GM12864 (cell line): ENCODE measurements around the gene PREP.
"Not testable (repeated sequence)": the region's sequence is repeated elsewhere in the genome, so short reads cannot be mapped to it uniquely, and the experiment has no call there.

Experiments used
- DNase-seq: peaks from one replicate; pipeline ENCODE4 v3.0.0-alpha.2; 2011; ENCODE audit warnings: low read depth
- H3K4me3 ChIP-seq: 2 replicates; pipeline ENCODE4 v1.5.1; 2011; ENCODE audit warnings: mild to moderate bottlenecking, low read depth, low read length, control low read depth
- TF ChIP-seq, protein P1 (sequence below): IDR thresholded peaks from 2 replicates; pipeline ENCODE4 v1.5.1; 2011; ENCODE audit warnings: low read depth, mild to moderate bottlenecking, moderate library complexity, low read length, control low read depth, inconsistent platforms; ENCODE audit errors: missing control alignments

PREP gene

DNA sequence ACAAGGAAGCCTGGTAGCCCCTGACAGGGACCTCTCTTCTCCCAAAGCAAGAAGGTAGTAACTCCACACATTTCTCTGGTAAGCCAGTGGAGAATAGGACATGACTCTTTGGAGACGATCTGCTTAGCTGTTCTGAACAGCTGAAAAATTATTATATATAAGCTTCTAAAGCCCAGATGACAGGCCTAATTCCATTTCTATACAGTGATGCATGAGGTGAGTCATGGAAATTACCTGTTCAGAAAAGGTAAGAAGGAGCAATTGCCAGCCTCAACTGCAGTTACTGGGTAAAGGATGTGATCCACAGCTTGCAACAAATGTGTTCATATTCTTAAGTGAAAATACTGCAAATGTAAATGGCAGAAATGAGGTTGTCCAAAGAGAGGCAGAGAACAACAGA lies 54.0 kb downstream of the PREP start:
- no peak for DNase-seq
- no peak overlapping the region for H3K4me3 ChIP-seq
- TF ChIP-seq, protein P1, sequence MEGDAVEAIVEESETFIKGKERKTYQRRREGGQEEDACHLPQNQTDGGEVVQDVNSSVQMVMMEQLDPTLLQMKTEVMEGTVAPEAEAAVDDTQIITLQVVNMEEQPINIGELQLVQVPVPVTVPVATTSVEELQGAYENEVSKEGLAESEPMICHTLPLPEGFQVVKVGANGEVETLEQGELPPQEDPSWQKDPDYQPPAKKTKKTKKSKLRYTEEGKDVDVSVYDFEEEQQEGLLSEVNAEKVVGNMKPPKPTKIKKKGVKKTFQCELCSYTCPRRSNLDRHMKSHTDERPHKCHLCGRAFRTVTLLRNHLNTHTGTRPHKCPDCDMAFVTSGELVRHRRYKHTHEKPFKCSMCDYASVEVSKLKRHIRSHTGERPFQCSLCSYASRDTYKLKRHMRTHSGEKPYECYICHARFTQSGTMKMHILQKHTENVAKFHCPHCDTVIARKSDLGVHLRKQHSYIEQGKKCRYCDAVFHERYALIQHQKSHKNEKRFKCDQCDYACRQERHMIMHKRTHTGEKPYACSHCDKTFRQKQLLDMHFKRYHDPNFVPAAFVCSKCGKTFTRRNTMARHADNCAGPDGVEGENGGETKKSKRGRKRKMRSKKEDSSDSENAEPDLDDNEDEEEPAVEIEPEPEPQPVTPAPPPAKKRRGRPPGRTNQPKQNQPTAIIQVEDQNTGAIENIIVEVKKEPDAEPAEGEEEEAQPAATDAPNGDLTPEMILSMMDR, result no peak

DNA sequence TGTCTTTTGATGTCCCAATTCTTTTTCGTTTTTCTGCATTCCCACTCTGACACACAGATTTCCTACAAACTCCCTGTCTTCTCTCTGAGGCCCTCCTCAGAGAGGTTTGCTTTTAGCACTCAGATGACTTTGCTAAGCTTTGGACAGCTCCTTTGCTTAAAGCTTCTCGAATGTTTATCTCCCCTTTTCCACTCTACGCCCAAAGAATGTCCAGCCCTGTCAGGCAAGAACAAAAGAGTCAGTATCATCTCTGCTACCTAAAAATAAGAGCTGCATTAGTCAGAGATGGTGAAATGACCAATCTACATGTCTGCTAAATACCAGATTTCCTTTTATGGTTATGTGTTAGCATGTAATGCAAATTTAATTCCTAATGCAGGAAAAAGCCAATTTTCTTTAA lies 56.8 kb downstream of the PREP start:
- TF ChIP-seq, protein P1, result no peak
- DNase-seq, result no peak
- no peak overlapping the region for H3K4me3 ChIP-seq

- H3K4me3 ChIP-seq, result no peak overlapping the region
- DNase-seq, result no peak
- TF ChIP-seq, protein P1, result no peak
These were observed 57.4 kb downstream of the PREP start for GRCh38 chr6:105345506-105345905.

GRCh38 chr6:105344881-105345370 lies 58.0 kb downstream of the PREP start:
- TF ChIP-seq, protein P1, result no peak
- no peak overlapping the region for H3K4me3 ChIP-seq
- no peak for DNase-seq

- H3K4me3 ChIP-seq, DNase-seq: not testable (repeated sequence)
These were observed 64.4 kb downstream of the PREP start for GRCh38 chr6:105338350-105338983.

GRCh38 chr6:105336986-105337385 lies 65.9 kb downstream of the PREP start:
- no peak for DNase-seq
- H3K4me3 ChIP-seq, result no peak overlapping the region
- TF ChIP-seq, protein P1, result no peak

DNA sequence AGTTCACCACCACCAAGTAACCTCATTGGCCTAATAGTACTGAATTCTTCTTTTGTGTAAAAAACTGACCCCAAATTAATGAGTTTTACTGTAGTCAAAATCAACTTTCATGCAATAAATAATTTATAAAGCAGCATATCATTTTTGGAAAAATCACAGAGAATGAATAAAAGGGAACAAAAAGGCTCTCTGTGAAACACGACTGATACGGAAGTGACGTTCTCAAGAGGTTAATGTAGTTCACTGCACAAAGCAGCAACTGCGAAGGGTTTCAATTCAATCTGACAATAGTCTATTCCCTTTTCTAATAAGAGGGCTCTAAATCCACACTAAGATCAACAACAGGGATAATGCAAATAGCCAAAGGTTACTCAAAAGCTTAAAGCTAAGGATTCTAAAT lies 70.3 kb downstream of the PREP start:
- TF ChIP-seq, protein P1, result no peak
- no peak overlapping the region for H3K4me3 ChIP-seq
- no peak for DNase-seq
